Hepatic stellate cell (primary cell): Measurements from ENCODE around the gene PPP2R2C.

Experiments
- DNase-seq: peaks from one replicate; pipeline ENCODE4 v3.0.0; 2011; ENCODE audit warnings: low spot score

The PPP2R2C gene

GRCh38 chr4:6469144-6469543 lies 3.3 kb downstream of the PPP2R2C start:
- no peak for DNase-seq

DNA sequence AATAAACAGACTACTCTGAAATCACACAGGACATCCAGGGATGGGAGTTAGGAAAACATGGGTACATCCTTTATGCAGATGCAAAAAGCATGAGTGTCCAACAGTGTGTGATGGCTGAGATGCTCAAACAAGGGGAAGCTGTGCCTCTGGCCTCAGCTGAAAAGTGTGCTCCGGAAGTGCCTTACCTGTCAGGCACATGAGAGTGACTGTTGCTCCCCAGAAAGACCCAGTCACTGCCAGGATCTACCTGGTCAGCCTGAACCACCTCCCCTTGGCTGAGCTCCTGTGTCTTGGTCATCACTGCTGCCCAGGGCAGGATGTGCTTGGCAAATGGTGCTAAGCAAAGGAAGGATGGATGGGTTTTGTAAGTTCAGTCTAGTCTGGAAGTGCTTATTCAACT lies 4.0 kb downstream of the PPP2R2C start:
- no peak for DNase-seq

DNA sequence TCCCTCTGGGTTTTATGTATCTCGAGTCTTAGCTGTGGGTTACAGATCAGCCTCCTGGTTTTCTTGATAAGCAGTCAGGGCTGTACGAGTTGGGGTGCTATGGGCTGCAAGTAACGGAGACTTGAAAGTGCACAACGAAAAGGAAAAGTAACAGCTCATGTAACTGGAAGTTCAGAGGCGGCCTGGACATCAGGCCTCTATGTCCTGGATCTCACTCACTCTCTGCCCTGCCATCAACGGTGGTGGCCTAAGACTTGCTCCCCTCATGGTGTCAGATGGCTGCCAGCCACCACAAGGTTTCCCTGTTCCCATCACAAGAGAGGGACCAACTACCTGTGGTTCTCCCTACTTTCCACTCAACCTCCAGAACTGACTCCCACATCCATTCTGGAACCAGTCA lies 4.8 kb downstream of the PPP2R2C start:
- no peak for DNase-seq

DNA sequence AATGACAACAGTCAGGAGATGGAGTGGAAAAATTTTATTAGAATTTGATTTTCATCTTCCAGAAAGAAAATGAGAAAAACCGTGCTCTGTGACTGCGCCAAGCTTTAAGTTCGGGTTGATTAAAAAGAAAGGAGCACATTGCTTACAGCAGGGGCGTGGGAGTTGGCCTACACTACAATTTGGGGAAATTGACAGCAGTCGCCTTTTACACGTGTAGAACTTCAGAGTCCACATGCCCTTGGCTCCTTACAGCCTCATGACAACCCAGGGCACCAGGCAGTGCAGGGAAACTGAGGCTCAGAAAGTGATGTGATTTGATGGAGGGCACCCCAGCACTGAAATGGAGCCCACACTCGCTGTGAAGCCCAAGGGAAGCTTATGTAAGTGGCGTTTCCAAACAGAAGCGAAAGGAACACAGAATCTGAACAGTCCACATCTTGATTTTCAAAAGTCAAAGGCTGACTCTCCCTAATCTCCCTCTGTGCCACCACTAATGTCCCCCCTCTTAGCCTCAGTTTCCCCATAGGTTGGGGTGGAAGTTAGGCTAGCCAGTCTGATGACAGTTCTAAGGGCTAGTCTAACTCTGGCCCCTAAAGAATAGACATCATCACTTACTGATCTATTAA lies 5.5 kb downstream of the PPP2R2C start:
- DNase-seq, result no peak

GRCh38 chr4:6465955-6466354 lies 6.5 kb downstream of the PPP2R2C start:
- DNase-seq, result no peak

DNA sequence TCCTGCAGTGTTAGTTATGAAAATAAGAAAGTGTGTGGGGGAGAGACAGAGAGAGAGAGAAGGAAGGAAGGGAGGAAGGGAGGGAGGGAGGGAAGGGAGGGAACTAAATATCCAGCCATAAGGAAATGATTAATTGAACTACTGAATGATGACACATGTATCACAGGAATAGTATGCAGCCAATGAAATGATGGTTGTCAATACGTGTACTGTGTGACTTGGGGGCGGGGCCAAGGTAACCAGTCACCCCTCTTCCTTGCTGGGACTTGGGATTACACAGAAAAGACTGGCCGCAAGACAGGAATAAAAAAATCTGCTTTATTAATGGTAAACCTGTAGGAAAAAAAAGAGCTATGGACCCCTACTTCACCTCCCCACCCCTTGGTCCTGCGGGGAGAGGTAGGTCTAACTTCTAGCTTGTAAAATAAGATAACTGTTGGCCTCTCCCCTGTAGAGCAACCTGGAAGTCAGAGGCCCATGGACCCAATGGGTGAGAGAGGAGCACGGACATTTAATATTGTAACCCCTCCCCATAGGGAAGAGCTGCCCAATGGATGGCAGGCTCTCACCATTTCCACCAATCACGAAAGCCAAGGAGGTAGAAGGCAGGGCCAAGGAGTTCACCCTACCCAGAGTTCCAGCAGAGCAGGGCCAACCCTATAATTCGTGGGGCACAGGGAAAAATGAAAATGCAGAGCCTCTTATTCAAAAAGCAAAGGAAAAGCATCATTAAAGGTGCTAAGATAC lies 7.4 kb downstream of the PPP2R2C start:
- no peak for DNase-seq

DNA sequence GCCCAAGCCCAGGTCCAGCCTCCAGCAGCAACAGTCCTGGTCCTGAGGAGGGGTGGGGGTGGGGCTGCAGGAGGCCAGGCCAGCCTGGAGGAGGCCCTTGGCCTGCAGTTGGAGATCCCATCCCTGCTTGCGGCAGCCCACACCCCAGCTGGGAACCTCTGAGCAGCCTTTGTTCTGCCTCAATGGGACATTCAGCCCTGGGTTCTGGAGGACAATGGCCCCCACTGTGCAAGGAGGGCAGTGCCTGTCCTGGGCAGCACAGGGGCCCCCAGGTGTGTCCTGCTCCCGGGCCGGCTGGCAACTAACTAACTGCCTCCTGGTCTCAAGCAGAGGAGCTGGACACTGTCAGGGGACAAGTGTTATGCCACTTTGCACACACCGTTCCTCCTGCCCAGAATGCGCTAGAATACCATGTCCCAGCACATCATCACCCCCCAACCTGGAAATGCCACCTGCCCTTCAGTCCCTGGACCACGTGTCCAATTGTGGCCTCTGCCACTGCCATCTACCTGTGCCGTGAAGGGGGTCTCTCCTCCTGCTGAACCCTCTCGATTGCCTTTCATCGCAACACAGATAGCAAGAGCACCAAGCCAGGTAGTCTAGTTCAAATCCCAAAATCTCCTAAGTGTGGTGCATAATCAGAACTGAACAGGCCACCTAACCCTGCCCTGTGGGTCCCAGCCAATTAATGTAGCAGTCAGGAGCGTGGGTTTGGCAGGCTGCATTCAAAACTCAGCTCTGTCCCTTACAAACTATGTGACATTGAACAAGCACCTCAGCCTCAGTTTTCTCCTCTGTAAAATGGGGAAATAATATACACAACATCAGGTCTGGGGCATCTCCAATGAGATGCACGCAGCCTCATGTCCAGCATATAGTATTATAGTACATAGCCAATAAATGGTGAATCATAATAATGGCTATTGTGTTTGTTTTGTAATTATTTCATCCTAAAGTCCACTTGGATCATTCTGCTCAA lies 8.8 kb downstream of the PPP2R2C start:
- DNase-seq, result no peak

DNA sequence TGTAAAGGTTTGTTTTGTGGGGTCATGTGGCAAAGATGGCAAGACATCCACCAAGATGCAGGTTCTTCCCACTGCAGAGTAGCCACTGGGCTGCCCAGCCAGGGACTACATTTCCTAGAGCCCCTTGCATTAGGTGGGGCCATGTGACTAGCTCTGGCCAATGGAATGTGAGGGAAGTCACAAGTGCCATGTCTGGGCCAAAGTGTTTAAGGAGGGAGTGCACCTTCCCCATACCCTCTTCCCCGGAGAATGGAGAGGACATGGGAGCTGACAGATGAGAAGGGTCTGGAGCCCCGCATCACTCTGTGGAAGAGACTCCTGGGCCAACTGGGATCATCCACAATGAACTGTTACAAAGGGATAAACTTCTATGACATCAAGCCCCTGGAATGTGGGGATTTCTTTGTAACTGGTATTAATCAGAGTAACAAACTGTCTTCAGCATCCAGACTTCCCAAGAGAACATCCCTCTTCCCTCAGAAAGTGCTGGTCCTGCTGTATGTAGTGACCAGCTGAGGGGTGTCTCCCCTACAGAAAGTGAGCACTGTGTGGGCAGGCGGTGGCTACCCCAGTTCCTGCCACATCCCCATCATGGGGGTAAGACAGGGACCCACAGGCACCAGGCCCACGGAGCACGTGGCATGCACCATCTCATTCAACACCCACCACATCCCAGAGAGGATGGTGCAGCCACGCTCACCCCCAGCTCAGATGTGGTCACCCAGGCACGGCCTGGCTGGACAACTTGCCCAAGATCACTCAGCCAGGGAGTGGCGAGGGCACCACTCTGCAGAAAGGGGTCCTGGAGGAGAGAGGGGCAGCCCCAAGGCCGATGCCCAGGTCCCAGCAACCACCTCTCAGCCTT lies 10.9 kb downstream of the PPP2R2C start:
- DNase-seq, result no peak

DNA sequence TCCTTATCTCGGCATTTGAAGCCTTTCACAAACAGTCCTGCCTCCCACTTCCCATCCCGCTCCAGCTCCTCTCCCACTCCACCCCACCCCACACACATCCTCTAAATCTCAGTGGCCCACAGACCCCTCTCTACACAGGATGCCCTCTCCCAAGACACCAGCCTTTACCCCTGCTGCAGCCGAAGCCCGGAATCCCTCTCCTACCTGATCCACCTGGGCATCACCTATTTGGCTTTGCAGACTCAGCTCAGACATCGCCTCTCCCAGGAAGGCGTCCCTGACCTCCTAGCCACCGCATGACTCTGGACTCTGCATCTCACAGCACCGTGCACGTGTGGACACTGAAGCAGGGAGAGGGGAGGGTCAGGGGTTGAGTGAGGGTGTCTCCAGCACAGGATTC lies 11.5 kb downstream of the PPP2R2C start:
- no peak for DNase-seq

DNA sequence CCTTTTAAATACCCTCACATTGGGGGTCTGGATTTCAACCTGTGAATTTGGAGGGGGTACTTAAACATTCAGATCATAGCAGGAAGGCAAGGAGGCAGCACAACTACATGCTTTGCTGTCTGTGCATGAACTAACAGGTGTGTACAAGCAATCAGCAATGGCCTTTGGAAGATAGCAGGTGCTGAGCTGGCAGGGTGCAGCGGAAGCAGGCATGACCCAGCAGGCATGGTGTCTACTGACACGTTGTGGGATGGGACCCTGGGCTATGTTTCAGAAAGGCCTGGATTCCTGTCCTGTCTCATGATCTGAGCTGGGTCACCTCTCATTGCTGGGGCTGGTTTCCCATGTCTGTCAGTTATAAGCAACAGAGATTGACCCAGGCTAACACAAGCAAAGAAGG lies 13.9 kb downstream of the PPP2R2C start:
- DNase-seq, result no peak

GRCh38 chr4:6456450-6456849 lies 16.0 kb downstream of the PPP2R2C start:
- no peak for DNase-seq

- DNase-seq, result no peak
These were observed 18.1 kb downstream of the PPP2R2C start for GRCh38 chr4:6454112-6454910.

DNA sequence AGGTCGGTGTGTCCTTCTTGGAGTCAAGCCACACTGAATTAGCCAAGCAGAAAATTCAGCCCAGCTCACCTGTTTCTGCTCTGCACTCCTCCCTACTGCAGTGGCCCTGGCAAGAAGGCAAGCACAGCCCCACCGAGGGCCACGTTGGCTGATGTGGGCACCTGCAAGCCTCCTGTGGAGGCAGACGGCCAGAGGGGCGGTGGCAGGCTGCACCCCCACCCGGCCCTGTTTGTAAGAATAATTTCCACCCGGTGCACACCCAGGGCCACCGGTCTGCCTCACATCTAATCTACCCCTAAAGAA lies 18.8 kb downstream of the PPP2R2C start:
- DNase-seq, result no peak

DNA sequence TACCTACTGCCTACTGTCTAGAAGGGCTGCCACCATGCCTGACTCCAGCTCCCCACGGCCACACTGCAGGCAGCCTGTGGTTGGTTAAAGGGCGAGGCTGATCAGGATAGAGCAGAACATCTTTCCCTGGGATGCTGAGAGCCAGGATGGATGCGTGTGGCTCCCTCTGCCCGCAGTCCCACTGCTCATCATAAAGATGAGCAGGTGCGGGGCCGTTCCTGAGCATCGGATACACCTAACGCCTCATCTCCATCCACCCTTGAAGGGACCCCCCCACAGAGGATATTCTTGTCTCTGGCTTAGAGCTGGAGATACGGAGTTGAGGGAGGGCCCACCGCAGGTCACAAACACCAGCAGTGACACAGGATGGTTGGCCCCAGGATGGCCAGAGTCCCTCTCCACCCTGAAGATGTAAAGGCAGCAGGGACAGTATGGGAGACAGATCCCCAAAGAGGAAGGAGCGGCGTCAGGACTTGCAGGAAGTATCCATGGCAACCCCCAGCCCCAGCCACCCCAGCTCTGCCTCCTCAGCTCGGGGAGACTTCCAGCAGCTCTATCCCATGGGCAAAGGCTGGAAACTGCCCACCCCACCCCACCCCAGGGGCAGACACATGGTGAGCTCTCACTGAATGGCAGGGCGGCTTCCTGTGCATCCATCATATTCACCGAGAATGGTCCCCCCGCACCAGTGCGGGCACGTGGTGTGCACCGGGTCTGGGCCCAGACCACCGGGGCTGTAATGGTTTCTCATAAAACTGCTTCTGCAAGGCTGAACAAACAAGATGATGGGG lies 19.3 kb downstream of the PPP2R2C start:
- no peak for DNase-seq

DNA sequence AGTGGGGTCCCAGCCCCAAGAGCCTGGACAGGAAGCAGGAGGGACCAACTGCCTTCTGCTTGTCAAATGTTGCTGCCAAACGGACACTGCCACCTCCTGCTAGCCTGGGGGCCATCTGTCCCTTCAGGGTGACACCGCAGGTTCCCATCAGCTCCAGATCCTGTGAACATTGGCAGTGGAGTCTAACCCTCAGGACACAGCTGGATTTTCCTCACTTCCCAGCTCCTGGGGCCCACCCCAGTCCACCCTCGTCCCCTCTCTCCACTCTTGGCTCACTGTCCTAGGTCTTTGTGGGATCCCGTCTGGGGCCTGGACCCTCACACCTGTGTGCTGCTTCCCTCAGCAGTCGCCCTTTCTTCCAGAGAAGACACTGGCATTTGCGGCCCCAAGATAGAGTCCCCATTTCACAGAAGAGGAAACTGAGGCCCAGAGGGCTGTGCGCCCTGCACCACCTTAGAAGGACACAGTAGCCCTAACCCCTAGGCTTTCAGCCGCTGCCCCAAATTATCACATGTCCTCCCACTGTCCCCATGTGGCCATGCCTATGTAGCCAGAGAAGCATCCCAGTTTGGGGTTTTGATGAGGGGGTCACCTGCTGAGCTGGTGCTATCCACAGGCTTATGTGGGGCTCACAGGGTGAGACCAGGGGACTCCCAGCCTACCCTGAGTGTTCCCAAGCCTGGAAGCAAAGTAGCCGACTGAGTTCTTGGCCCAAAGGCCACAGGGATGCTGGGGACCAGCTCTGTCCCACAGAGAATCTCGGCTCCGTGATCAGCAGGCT lies 20.1 kb downstream of the PPP2R2C start:
- DNase-seq, result no peak

GRCh38 chr4:6451309-6451708 lies 21.1 kb downstream of the PPP2R2C start:
- DNase-seq, result no peak

- DNase-seq, result no peak
These were observed 21.7 kb downstream of the PPP2R2C start for GRCh38 chr4:6450709-6451108.

DNA sequence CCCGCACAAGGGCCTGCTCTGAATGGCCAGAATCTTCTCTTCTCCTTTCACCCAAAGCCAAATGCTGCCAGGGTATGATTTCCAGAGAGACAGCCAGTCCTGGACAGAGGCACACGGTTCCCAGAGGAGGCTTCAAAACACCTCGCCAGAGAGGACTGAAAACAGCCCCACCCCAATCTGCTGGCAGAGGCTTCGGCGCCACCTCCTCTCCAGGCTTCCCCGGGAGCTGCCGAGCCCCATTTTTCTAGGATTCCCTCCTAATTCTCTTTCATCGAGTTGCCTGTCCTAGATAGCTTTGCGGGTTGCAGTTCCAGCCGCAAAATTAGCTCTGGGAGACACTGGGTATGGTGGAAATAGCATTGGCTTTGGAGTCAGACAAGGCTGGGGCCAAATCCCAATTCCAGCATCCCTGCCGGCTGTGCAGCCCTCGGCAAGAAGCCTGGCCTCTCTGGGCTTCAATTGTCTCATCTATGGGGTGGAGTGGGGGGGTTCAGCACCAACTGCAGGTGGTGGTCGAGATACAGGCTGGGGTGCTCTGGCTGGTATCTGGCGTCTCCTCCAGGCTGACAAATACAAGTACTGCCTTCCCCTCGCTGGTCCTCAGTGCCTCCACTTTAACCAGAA lies 22.6 kb downstream of the PPP2R2C start:
- DNase-seq, result no peak

DNA sequence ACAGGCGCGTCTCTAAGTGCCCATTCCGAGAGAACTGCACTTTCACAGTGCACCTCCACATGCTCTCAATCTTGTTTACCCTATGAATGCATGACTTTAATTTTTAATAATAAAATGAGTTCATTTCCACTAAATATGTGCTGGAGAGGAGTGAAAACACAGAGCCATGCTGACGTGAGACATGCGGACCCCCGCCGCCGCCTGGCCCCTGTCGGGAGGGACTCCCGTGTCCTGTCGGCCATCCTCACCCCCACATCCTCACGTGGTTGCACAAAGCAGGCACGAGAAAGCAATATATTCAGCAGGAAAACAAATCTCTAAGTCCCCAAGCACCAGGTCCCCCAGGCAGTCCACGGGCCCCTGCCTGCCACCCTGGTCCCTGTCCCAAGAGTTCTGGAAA lies 23.1 kb downstream of the PPP2R2C start:
- no peak for DNase-seq
